HT1080 (cell line): ENCODE results near the gene NRCAM. TPM values are rescaled to one million over a fixed set of nuclear protein-coding genes. Genes with fewer than 3 reads are reported as not detected.

Source experiments
- DNase-seq: peaks from one replicate; pipeline ENCODE4 v3.0.0-alpha.2; 2015; ENCODE audit warnings: low read depth
- total RNA-seq: library from RNA; depleted of rRNA; stranded (reverse); fragments of >200 nt; shearing (Covaris generic); gene quantifications from 2 replicates; pipeline ENCODE4 v1.2.3, GENCODE V29; 2014

Gene NRCAM
- total RNA-seq, 1 experiment from 2014 or later: 14.6 TPM

DNA sequence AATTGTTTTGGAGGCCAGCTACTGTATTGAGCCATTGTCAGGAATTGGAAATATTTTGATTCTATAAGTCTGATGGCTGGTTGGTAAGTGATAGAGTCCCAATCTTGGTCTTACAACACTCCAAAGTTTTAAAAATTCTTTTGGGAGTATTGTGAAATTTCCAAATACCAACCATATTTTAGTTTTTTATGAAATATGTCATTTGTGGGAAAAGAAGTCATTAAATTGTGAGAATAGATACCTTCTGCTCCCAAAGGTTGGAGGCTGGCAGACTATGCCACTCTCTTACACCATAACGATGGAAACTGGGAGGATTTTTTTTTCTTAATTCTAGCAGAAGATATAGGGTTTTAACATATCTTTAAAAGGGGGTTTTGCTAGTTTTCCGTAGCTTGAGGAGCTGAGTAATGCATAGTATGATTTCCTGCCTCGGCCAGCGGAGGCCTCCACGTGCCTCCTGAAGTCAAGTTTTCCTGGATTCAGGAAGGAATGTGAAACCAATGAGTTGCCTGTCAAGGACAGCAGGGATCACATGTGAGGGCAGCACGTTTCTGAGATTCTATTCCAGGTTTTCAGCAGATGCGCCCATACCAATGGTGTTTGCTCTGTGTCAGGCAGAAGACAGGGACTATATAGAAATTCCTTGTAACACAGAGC is 233.9 kb downstream of the NRCAM start:
- DNase-seq: peak; percentile 71

GRCh38 chr7:108211382-108212201 is 244.6 kb downstream of the NRCAM start:
- DNase-seq: peak; percentile 83

DNA sequence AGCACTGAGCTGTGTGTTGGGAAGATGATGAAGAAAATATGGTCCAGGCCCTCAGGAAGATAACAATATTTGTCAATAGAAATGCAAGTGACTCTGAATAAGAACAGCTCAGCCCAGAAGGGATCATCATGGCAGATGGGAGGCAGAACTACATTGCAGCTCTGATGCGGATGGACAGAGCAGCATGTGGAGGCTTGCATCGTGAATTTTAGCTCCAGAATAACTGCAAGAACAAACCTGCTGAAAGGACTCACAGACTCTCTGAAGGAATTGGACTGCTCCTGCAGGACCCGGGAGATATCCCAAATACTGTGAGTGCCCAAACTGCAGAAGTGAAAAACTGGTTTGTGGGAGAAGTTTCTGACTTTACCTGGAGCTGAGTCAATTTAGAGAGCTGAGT is 245.4 kb downstream of the NRCAM start:
- no peak for DNase-seq

DNA sequence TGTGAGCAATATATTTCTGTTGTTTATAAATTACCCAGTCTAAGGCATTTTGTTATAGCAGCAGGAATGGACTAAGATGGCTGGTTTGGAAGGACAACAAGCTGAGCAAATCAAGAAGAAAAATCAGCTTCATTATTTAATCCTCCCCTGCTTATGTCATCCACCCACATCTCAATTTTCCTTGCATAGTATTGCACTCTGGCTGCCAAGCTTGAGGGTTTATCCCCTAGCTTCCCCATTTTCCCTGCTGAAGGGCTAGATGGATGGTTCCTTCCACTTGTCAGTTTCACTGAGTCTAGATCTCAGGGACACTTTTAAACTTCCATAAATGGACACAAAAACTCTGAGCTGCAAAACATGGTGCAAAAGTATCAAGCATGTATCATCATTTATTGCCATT is 250.9 kb downstream of the NRCAM start:
- DNase-seq: no peak

DNA sequence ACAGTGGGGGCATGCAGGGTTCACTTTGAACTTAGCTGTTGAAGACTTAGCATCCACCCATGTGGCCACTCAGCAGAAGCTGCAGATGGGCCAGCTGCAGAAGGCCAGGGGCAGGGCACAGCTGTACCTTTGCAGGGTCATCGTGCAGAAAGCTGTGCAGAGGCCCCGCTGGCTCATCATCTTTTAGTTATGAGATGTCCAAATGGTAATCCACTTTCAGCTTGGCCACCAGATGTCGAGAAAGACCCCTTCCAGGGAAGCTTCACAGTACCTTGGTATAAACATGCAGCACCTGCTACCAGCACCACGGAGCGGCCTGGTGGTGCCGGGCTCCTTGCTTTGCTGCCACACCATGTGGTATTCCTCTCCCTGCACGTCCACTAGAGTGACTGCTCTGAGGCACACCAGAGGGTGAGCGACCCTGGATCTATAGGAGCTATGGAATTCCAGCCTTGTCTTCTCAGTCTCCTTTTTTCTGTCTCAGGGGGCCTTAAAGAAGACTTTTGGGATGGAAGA is 251.9 kb downstream of the NRCAM start:
- no peak for DNase-seq

GRCh38 chr7:108203537-108203936 is 252.7 kb downstream of the NRCAM start:
- no peak for DNase-seq

DNA sequence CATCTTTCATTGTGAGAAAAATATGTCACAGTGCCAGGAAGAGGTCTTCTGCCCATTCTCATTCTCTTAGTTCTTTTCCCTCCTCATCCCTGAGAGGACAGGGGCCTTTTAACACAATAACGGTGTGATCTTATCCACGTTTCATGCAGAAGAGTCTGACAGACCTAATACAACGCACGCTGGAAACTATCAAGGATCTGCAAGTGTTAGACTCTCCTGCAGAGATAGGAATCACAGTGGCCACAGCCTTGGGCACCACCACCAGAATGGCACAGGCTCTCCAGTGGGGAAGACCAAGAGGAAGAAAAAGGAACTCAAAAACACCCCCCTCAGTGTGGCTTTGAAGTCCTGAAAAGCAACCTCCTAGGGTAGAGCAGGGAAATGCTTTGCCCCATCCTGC is 253.5 kb downstream of the NRCAM start:
- DNase-seq: no peak

GRCh38 chr7:108201766-108202165 is 254.5 kb downstream of the NRCAM start:
- no peak for DNase-seq

GRCh38 chr7:108200326-108200725 is 255.9 kb downstream of the NRCAM start:
- DNase-seq: peak; percentile 59

- no peak for DNase-seq
Observed at GRCh38 chr7:108197371-108198091, 258.7 kb downstream of the NRCAM start.

GRCh38 chr7:108196004-108196403 is 260.2 kb downstream of the NRCAM start:
- DNase-seq: peak; percentile 68

- DNase-seq: no peak
Observed at GRCh38 chr7:108193594-108194498, 262.4 kb downstream of the NRCAM start.

- DNase-seq: peak; percentile 22
Observed at GRCh38 chr7:108190891-108191290, 265.3 kb downstream of the NRCAM start.

GRCh38 chr7:108189733-108190388 is 266.4 kb downstream of the NRCAM start:
- DNase-seq: no peak

DNA sequence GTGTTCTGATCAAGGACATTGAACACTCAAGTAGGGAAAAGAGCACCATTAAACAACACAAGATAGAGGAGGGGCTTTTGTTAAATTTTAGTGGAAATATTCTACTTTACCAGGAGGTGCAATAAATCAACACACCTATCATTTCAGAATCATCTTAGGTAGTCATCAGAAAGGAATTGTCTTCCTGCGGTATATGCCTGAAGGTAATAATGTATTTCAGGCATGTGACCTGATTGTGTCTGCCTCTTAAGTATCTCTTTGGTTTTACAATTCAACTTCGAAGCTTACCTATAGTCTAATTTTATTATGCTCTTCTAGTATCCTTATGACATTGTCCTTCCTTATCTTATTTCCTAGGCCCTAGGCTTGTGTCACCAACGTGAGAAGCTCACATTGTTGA is 267.5 kb downstream of the NRCAM start:
- no peak for DNase-seq

GRCh38 chr7:108181073-108181985 is 274.9 kb downstream of the NRCAM start:
- peak; percentile 64 for DNase-seq

DNA sequence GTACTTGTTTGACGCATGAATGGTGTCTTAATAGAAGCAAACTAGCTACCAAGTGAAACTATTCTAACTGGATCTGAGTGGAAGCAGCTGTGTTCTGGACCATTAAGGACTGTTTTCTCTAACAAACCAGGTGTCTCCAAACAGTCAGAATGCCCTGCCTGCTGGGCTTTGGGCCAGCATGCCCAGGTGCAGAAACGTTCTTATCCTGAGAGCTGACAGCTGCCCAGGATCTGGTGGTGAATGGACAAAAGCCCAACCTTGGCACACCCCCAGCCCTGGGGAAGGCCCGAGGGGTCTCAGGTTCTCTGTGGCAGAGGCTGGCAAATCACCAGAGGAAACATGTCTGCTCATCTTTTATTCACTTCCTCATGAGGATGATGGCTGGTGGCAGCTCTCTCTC is 277.8 kb downstream of the NRCAM start:
- DNase-seq: no peak

- no peak for DNase-seq
Observed at GRCh38 chr7:108171164-108171563, 285.1 kb downstream of the NRCAM start.

DNA sequence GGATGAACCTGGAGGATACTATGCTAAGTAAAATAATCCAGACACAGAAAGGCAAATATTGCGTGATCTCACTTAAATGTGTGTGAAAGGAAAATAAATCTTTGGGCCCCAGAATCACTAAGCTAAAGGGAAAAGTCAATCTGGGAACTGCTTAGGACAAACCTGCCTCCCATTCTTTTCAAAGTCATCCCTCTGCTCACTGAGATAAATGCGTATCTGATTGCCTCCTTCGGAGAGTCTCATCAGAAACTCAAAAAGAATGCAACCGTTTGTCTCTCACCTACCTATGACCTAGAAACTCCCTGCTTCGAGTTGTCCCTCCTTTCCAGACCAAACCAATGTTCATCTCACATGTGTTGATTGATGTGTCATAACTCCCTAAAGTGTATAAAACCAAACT is 286.0 kb downstream of the NRCAM start:
- DNase-seq: no peak
